Camera-type eye (tissue), 1 donor: ENCODE data around the gene CHD9. TPM values are rescaled to one million over a fixed set of nuclear protein-coding genes. Genes with fewer than 3 reads are reported as not detected.

Experiments
- total RNA-seq: library from RNA; depleted of rRNA; stranded (reverse); fragments of >200 nt; gene quantifications from one replicate; pipeline ENCODE4 v1.2.3, GENCODE V29; 2014

Gene CHD9, protein sequence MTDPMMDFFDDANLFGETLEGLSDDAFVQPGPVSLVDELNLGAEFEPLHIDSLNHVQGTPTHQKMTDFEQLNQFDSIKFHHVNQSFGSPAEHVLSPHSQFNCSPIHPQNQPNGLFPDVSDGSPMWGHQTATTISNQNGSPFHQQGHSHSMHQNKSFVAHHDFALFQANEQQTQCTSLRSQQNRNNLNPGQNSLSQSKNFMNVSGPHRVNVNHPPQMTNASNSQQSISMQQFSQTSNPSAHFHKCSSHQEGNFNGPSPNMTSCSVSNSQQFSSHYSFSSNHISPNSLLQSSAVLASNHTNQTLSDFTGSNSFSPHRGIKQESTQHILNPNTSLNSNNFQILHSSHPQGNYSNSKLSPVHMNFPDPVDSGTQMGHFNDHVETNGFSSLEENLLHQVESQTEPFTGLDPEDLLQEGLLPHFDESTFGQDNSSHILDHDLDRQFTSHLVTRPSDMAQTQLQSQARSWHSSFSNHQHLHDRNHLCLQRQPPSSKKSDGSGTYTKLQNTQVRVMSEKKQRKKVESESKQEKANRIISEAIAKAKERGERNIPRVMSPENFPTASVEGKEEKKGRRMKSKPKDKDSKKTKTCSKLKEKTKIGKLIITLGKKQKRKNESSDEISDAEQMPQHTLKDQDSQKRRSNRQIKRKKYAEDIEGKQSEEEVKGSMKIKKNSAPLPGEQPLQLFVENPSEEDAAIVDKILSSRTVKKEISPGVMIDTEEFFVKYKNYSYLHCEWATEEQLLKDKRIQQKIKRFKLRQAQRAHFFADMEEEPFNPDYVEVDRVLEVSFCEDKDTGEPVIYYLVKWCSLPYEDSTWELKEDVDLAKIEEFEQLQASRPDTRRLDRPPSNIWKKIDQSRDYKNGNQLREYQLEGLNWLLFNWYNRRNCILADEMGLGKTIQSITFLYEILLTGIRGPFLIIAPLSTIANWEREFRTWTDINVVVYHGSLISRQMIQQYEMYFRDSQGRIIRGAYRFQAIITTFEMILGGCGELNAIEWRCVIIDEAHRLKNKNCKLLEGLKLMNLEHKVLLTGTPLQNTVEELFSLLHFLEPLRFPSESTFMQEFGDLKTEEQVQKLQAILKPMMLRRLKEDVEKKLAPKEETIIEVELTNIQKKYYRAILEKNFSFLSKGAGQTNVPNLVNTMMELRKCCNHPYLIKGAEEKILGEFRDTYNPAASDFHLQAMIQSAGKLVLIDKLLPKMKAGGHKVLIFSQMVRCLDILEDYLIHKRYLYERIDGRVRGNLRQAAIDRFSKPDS (N-terminal part only)
- 259 TPM for total RNA-seq

GRCh38 chr16:53054670-53055485 is at the start of gene CHD9:
Gene CHD9, plus strand, starts transcription at chr16:53054991. Its CDS starts 101,099 bp downstream, at chr16:53156090.

DNA sequence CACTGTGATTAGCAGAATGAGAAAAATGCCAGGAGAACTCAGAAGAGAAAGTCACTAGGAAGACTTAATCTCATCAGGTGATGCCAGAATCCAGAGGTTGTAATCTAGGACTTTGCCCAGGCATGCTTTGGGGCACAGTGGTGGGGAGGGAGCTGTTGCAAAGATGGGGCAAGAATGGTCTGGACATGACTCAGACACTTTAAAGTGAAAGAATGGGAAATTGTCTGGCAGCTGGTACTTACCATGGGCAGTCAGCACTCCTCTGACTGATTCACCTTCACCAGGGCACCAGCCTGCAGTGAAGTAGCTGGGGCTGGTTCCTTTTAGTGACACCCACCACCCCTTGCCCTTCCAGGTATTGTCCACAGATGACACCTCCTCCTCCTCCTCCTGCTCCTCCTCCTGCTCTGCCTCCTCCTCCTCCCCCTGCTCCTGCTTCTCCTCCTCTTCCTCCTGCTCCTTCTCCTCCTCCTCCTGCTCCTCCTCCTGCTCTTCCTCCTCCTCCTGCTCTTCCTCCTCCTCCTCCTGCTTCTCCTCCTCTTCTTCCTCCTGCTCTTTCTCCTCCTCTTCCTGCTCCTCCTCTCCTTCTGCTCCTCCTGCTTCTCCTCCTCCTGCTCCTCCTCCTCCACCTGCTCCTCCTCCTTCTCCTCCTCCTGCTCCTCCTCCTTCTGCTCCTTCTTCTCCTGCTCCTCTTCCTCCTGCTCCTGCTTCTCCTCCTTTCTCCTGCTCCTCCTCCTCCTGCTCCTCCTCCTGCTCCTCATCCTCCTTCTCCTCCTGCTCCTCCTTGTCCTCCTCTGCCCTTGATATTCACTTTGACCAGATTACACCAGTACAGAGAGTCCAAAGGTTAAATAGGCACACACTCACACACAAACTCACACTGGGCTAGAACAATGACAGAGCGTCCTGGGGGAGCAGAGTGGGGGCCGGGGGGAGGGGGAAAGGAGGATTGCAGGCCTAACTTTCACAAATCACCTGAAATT is 2.0 kb upstream of the CHD9 start, which contains the start of gene CHD9NB:
Gene CHD9NB (minus strand): TSS at position 379 of the 983 bp plus-strand sequence. CDS start 8,739 bp downstream, outside the sequence.

Other genes starting within 250 kb of the CHD9 start
- 0.93 TPM for gene CHD9NB, start 2.1 kb upstream of the CHD9 start, total RNA-seq